Hepatocyte (in vitro differentiated cells): ENCODE measurements around the gene OR2V2.

ENCODE experiments used
- CTCF ChIP-seq: fragments of 200-600 bp; sonication (generic); IDR thresholded peaks from 2 replicates; pipeline ENCODE4 v1.5.1; 2016; ENCODE audit warnings: antibody characterized with exemption, mild to moderate bottlenecking; ENCODE audit not compliant: poor library complexity
- EZH2 ChIP-seq: fragments of 200-600 bp; sonication (generic); IDR thresholded peaks from 2 replicates; pipeline ENCODE4 v1.6.1; 2016; ENCODE audit warnings: antibody characterized with exemption, mild to moderate bottlenecking, borderline replicate concordance

DNA sequence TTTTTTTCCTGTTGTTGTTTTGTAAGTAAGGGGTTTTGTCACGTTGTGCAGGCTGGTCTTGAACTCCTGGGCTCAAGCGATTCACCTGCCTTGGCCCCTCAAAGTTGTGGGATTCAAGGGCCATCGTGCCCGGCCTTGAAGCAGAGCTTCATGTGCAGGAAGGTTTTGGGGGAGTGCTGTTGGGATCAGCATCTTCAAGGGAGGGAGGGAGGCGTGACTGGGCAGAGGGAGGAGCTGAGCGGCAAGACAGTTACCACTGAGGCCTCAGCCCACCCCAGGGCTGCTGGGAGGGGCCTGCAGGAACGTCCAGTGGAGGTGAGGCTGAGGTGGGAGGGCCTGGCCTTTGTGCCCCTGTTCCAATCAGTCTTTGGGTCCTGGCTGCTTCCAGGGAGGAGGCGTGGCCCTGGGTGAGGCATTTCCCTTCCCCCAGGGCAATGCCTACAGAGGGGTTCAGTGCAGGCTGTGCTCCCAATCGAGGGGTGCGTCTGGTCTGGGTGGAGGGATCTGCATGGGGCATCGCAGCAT lies 37.8 kb upstream of the OR2V2 start:
- TF ChIP-seq EZH2 (no peak), CTCF (no peak)
